ENCODE data around the gene PUSL1. TPM values are rescaled to one million over a fixed set of nuclear protein-coding genes. Genes with fewer than 3 reads are reported as not detected.

PUSL1 gene
- total and polyA plus RNA-seq, 2 of the 13 experiments (the other 11 are each of a cell fraction or from before 2014, with no cell fraction given): 8.3 to 22.2 TPM

GRCh38 chr1:1296070-1297061, 12.0 kb upstream of the PUSL1 start:
- Histone ChIP-seq H3K36me3 (replicated peaks in 1 of 2; ENCODE audit: control insufficient read depth in 1 of 2, insufficient read depth in 2 of 2, low read length in 2 of 2) (no peaks in the 10 kb centered on the region; a peak in 1 of 5 replicates), H3K27me3 (ENCODE audit: control insufficient read depth in 1 of 2, insufficient read depth in 2 of 2, low read length in 2 of 2) (no peaks in the 10 kb centered on the region; a peak in 1 of 5 replicates), H3K27ac (ENCODE audit: extremely low read length, insufficient read depth, low read length) (no peak overlapping the region), H3K79me2 (ENCODE audit: insufficient read depth, low read length) (no peaks in the 10 kb centered on the region), H4K20me1 (ENCODE audit: insufficient read depth, low read length) (no peaks in the 10 kb centered on the region), H3K4me3 (replicated peaks in 1 of 3; ENCODE audit: insufficient read depth in 1 of 3, low read depth in 2 of 3, low read length in 3 of 3) (no peak overlapping the region), H3K4me1 (ENCODE audit: insufficient read depth, low read length) (peaks cover 9% of the 10 kb centered on the region; the same call in 1 of the 2 replicates), H2AFZ (ENCODE audit: low read length) (no peak overlapping the region), H3K9me3 (ENCODE audit: low read length) (no peaks in the 10 kb centered on the region), H3K9ac (ENCODE audit: insufficient read depth, low read depth, low read length) (no peak overlapping the region), H3K4me2 (ENCODE audit: low read depth, low read length) (no peak overlapping the region)
- CTCF ChIA-PET (ENCODE audit: low intra/inter-chr PET ratio, low total read pairs): no interaction called here
- in situ Hi-C loops (cut with HindIII; ENCODE audit: extremely low pct_ligation_motif_present, low pct_unique_long_range_greater_than_20kb): no loop called here
- POLR2A ChIA-PET: no interaction called here
- no TSS peak for BruUV-seq (replicated peaks)
- TF ChIP-seq ZNF740 (CRISPR knock-in tag; IDR thresholded peaks at IDR 0.05): no peak
- no peak for TF ChIP-seq ZNF614 (CRISPR knock-in tag; IDR thresholded peaks at IDR 0.05; ENCODE audit: borderline replicate concordance)
- no peak for TF ChIP-seq ZNF883 (CRISPR knock-in tag; IDR thresholded peaks at IDR 0.05; ENCODE audit: not compliant biosample characterization)
- TF ChIP-seq ISX (CRISPR knock-in tag; conservative IDR thresholded peaks at IDR 0.05): no peak
- no peak for TF ChIP-seq BRCA1 (CRISPR knock-in tag; IDR thresholded peaks at IDR 0.05)
- no peak for TF ChIP-seq ZNF850 (CRISPR knock-in tag; conservative IDR thresholded peaks at IDR 0.05)
- no peak for TF ChIP-seq ZNF362 (CRISPR knock-in tag; IDR thresholded peaks at IDR 0.05; ENCODE audit: borderline replicate concordance)
- TF ChIP-seq KMT2B (CRISPR knock-in tag; IDR thresholded peaks at IDR 0.05): no peak
- TF ChIP-seq IKZF5 (CRISPR knock-in tag; IDR thresholded peaks at IDR 0.05): no peak
- no peak for TF ChIP-seq ATRX (CRISPR knock-in tag; IDR thresholded peaks at IDR 0.05; ENCODE audit: borderline replicate concordance)
- no peak for TF ChIP-seq POLR2AphosphoS5 (IDR thresholded peaks at IDR 0.05; ENCODE audit: low read depth, low read length)
- no peak for TF ChIP-seq ZNF558 (CRISPR knock-in tag; IDR thresholded peaks at IDR 0.05; ENCODE audit: borderline replicate concordance)
- FAIRE-seq: no peak
- WGBS (ENCODE audit: low lambda C conversion rate): 94% methylated on average over 35 of the region's 62 CpGs
- DNase-seq (ENCODE audit: low spot score): no peak
- intact Hi-C loops (cut with micrococcal nuclease; ENCODE audit: unreplicated experiment): no loop called here
- ATAC-seq: no peak

Measured in HepG2 (cell line).